Measurements from ENCODE around the gene PGLYRP2. TPM values are rescaled to one million over a fixed set of nuclear protein-coding genes. Genes with fewer than 3 reads are reported as not detected.

The PGLYRP2 gene
- total and polyA plus RNA-seq, 2 experiments from 2014 or later: not detected

DNA sequence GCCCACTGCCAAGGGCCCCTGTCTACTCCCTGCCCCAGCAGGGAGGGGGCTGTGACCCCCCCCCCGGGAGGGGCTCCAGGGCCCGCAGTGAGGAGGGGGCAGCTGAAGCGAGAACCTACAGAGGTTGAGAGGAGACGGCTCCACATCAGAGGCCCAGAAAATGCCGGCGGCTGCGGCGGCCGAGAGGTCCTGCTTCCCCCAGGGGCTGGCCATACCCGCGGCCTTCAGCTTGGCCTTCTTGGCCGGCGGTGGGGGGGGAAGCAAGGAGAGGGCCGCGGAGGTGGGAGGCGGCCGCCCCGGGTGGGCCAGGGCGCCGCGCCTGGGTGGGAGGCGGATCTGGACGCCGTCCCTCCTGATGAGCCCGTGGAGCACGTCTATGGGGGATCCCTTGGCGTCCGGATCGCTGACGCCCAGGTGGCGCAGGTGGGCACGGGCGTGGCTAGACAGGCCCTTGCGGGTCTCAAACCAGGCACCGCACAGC is 51.3 kb downstream of the PGLYRP2 start:
- H3K36me3 ChIP-seq (replicated peaks; ENCODE audit: insufficient read depth, low read depth): no peaks in the 10 kb centered on the region
- H3K9me2 ChIP-seq (replicated peaks; ENCODE audit: insufficient read depth): no peaks in the 10 kb centered on the region
- H3K9me3 ChIP-seq (ENCODE audit: low read depth): no peaks in the 10 kb centered on the region
- TF ChIP-seq, protein P1, sequence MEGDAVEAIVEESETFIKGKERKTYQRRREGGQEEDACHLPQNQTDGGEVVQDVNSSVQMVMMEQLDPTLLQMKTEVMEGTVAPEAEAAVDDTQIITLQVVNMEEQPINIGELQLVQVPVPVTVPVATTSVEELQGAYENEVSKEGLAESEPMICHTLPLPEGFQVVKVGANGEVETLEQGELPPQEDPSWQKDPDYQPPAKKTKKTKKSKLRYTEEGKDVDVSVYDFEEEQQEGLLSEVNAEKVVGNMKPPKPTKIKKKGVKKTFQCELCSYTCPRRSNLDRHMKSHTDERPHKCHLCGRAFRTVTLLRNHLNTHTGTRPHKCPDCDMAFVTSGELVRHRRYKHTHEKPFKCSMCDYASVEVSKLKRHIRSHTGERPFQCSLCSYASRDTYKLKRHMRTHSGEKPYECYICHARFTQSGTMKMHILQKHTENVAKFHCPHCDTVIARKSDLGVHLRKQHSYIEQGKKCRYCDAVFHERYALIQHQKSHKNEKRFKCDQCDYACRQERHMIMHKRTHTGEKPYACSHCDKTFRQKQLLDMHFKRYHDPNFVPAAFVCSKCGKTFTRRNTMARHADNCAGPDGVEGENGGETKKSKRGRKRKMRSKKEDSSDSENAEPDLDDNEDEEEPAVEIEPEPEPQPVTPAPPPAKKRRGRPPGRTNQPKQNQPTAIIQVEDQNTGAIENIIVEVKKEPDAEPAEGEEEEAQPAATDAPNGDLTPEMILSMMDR (IDR thresholded peaks at IDR 0.05; ENCODE audit: poor library complexity): no peak
- no peak for TF ChIP-seq EZH2phosphoT487 (IDR thresholded peaks at IDR 0.05; ENCODE audit: low read depth, severe bottlenecking, unreplicated experiment)
- TF ChIP-seq EZH2 (IDR thresholded peaks at IDR 0.05; ENCODE audit: borderline replicate concordance): no peak
- H3K27me3 ChIP-seq: no peaks in the 10 kb centered on the region
- H4K20me1 ChIP-seq (ENCODE audit: insufficient read depth, poor library complexity, severe bottlenecking): no peaks in the 10 kb centered on the region
- no peak for DNase-seq (ENCODE audit: low spot score)
- peaks cover 44% of the 10 kb centered on the region for H3K79me2 ChIP-seq
- H3K4me2 ChIP-seq: no peak overlapping the region
- whole genome bisulfite sequencing (ENCODE audit: low lambda C conversion rate, missing lambda C conversion rate): 99% methylated on average over 13 of the region's 35 CpGs
- no peak overlapping the region for H3K27ac ChIP-seq
- no peak overlapping the region for H2AFZ ChIP-seq
- peaks cover 10% of the 10 kb centered on the region for H3K4me1 ChIP-seq (ENCODE audit: insufficient read depth)
- no peak overlapping the region for H3K4me3 ChIP-seq

DNA sequence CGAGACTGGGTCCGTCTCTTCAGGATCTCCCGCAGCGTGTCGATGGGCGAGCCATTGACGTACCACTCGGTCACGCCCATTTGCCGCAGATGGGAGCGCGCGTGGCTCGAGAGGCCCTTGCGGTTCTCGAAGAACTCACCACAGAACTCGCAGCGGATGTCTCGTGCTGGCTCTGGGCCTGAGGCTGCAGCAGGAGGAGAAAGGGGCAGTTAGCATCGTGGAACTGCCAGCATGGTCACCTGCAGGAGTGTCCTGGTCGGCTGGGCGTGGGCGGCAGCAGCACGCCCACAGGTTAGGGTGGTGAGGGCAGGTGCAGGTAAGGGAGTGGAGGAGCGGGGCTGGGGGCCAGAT is 52.0 kb downstream of the PGLYRP2 start:
- 97% methylated on average over 23 of the region's 25 CpGs for WGBS (ENCODE audit: low lambda C conversion rate, missing lambda C conversion rate)
- peaks cover 10% of the 10 kb centered on the region for H3K4me1 ChIP-seq (ENCODE audit: insufficient read depth)
- no peak overlapping the region for H3K27ac ChIP-seq
- peaks cover 44% of the 10 kb centered on the region for H3K79me2 ChIP-seq
- H3K9me3 ChIP-seq (ENCODE audit: low read depth): no peaks in the 10 kb centered on the region
- H3K9me2 ChIP-seq (replicated peaks; ENCODE audit: insufficient read depth): no peaks in the 10 kb centered on the region
- no peak overlapping the region for H3K4me2 ChIP-seq
- no peaks in the 10 kb centered on the region for H3K27me3 ChIP-seq
- no peak overlapping the region for H2AFZ ChIP-seq
- no peaks in the 10 kb centered on the region for H3K36me3 ChIP-seq (replicated peaks; ENCODE audit: insufficient read depth, low read depth)
- TF ChIP-seq EZH2 (IDR thresholded peaks at IDR 0.05; ENCODE audit: borderline replicate concordance): no peak
- no peak for TF ChIP-seq EZH2phosphoT487 (IDR thresholded peaks at IDR 0.05; ENCODE audit: low read depth, severe bottlenecking, unreplicated experiment)
- TF ChIP-seq, protein P1 (IDR thresholded peaks at IDR 0.05; ENCODE audit: poor library complexity): no peak
- no peaks in the 10 kb centered on the region for H4K20me1 ChIP-seq (ENCODE audit: insufficient read depth, poor library complexity, severe bottlenecking)
- H3K4me3 ChIP-seq: no peak overlapping the region
- no peak for DNase-seq (ENCODE audit: low spot score)

DNA sequence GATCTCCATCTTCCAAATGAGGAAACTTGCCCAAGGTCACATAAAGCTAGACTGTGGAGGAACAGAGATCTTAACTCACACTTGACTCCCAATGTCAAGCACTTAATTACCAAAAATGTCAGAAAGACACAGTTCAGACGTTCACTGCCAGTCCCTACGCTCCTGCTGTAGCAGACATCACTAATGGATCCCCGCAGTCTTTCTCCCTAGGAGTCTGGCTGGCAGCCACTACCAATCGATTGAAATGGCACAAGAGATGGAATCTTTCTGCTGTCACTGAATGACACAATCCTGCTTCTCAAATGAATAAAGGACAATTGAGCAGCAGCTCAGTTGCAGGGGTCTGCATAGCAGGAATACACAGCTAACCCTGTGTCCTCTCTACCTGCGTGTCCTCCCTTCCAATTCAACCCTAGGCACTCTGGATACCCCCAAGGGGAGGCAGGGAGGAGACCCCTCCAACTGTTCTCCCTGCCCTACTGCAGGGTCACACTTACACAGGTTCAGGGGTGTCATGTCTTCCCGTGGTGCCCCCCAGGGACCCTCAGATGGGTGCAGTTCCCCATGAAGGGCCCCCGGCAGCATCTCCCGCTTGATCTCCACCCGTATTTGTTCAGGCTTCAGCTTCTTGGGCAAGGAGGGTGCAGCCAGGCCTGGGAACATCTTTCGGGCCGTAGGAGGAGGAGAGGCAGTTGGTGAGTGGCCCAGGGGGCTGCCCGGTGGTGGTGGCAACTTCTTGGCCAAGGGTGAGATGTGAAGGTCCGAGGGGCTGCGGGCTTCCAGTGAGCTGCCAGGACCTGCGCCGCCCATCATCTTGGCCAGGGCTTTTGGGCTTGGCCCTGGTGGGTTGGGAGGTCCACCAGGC is 52.6 kb downstream of the PGLYRP2 start:
- Histone ChIP-seq H2AFZ (no peak overlapping the region), H3K9me3 (ENCODE audit: low read depth) (no peaks in the 10 kb centered on the region), H3K4me1 (ENCODE audit: insufficient read depth) (peaks cover 10% of the 10 kb centered on the region), H4K20me1 (ENCODE audit: insufficient read depth, poor library complexity, severe bottlenecking) (no peaks in the 10 kb centered on the region), H3K9me2 (replicated peaks; ENCODE audit: insufficient read depth) (no peaks in the 10 kb centered on the region), H3K36me3 (replicated peaks; ENCODE audit: insufficient read depth, low read depth) (no peaks in the 10 kb centered on the region), H3K4me2 (no peak overlapping the region), H3K27ac (no peak overlapping the region), H3K27me3 (no peaks in the 10 kb centered on the region), H3K79me2 (peaks cover 38% of the 10 kb centered on the region), H3K4me3 (no peak overlapping the region)
- 91% methylated on average over 16 of the region's 16 CpGs for WGBS (ENCODE audit: low lambda C conversion rate, missing lambda C conversion rate)
- TF ChIP-seq EZH2phosphoT487 (IDR thresholded peaks at IDR 0.05; ENCODE audit: low read depth, severe bottlenecking, unreplicated experiment) (no peak), EZH2 (IDR thresholded peaks at IDR 0.05; ENCODE audit: borderline replicate concordance) (no peak)
- TF ChIP-seq, protein P1 (IDR thresholded peaks at IDR 0.05; ENCODE audit: poor library complexity): no peak
- DNase-seq (ENCODE audit: low spot score): no peak

Measured in hepatocyte (in vitro differentiated cells).